Naive B cell (primary cell): ENCODE results near the gene FAM32A. TPM values are rescaled to one million over a fixed set of nuclear protein-coding genes. Genes with fewer than 3 reads are reported as not detected.

Source experiments
- ATAC-seq, 2 donors: fragments of 150-1000 bp; cut with Tn5 transposase; 2 replicates each; pipeline ENCODE4 v1.10.0; 2021; ENCODE audit warnings: low read depth in 2 of 2, mild to moderate bottlenecking in 2 of 2, moderate library complexity in 2 of 2
- DNase-seq: peaks from one replicate; pipeline ENCODE4 v3.0.0; 2022
- H3K27ac Mint-ChIP-seq, 6 donors: one replicate each; pipeline ENCODE4 v1.8.0; 2020 to 2022; ENCODE audit warnings: mild to moderate bottlenecking in 6 of 6, mixed read lengths in 6 of 6, moderate library complexity in 5 of 6, inconsistent platforms in 2 of 6
- H3K27me3 Mint-ChIP-seq, 3 donors: one replicate each; pipeline ENCODE4 v1.8.0; 2021 to 2022; ENCODE audit warnings: mixed read lengths in 3 of 3, mild to moderate bottlenecking in 1 of 3
- H3K36me3 Mint-ChIP-seq, 2 donors: one replicate each; pipeline ENCODE4 v1.8.0; 2020 to 2022; ENCODE audit warnings: mixed read lengths in 2 of 2, inconsistent platforms in 1 of 2, mild to moderate bottlenecking in 1 of 2
- H3K4me1 Mint-ChIP-seq, 3 donors: one replicate each; pipeline ENCODE4 v1.8.0; 2020 to 2022; ENCODE audit warnings: mixed read lengths in 3 of 3, inconsistent platforms in 1 of 3, mild to moderate bottlenecking in 1 of 3, moderate library complexity in 1 of 3
- H3K4me3 Mint-ChIP-seq, 8 donors: one replicate each; pipeline ENCODE4 v1.8.0; 2020 to 2022; ENCODE audit warnings: mild to moderate bottlenecking in 8 of 8, mixed read lengths in 8 of 8, moderate library complexity in 8 of 8, inconsistent platforms in 2 of 8
- H3K9me3 Mint-ChIP-seq, 7 donors: one replicate each; pipeline ENCODE4 v1.8.0; 2020 to 2022; ENCODE audit warnings: mixed read lengths in 7 of 7, mild to moderate bottlenecking in 5 of 7, inconsistent platforms in 2 of 7, moderate library complexity in 1 of 7
- polyA plus RNA-seq, 6 donors: library from polyadenylated mRNA; unstranded; fragments of 300-500 nt; fragmentation: Illumina TruSeq; gene quantifications; one replicate each; pipeline ENCODE4 v1.2.3, GENCODE V29; 2021; ENCODE audit warnings: low read depth in 6 of 6

The FAM32A gene
- polyA plus RNA-seq = 100 to 1,000 TPM; 123 to 235 (median 155) TPM

GRCh38 chr19:16185123-16185767, at the start of gene FAM32A:
FAM32A (plus strand) TSS chr19:16185410; CDS start chr19:16185443, 33 bp downstream.
- no peaks in the 10 kb centered on the region for H3K9me3 Mint-ChIP-seq
- peak; percentile 91 for ATAC-seq

GRCh38 chr19:16135430-16136127, 49.6 kb upstream of the FAM32A start:
- H3K4me1 Mint-ChIP-seq = peaks cover 17 to 54% (median 40%) of the 10 kb centered on the region in 3 donors
- no peak for ATAC-seq

More at GRCh38 chr19:16185123-16185767, at the start of gene FAM32A:
- DNase-seq = peak; percentile 98
- no peaks in the 10 kb centered on the region for H3K27me3 Mint-ChIP-seq
- H3K4me1 Mint-ChIP-seq = peaks cover 27 to 55% (median 45%) of the 10 kb centered on the region in 3 donors
- peaks cover 6 to 9% of the 10 kb centered on the region in 2 donors for H3K36me3 Mint-ChIP-seq
- peak within 1 kb of the TSS; percentile 99 to 100 (median 100) for H3K4me3 Mint-ChIP-seq
- peak within 1 kb of the TSS; percentile 95 to 99 (median 98) for H3K27ac Mint-ChIP-seq

GRCh38 chr19:16136185-16136999, 48.8 kb upstream of the FAM32A start:
- Mint-ChIP-seq H3K4me3 (no peak overlapping the region), H3K9me3 (peaks cover 0 to 6% (median 1%) of the 10 kb centered on the region in 7 donors), H3K27ac (peak overlapping the region in 2 of 6 donors; percentile 8 to 21), H3K27me3 (no peaks in the 10 kb centered on the region), H3K4me1 (peaks cover 25 to 58% (median 44%) of the 10 kb centered on the region in 3 donors), H3K36me3 (peaks cover 13 to 24% of the 10 kb centered on the region in 2 donors)
- DNase-seq (no peak), ATAC-seq (no peak)

More at GRCh38 chr19:16135430-16136127, 49.6 kb upstream of the FAM32A start:
- H3K27me3 Mint-ChIP-seq = no peaks in the 10 kb centered on the region
- H3K36me3 Mint-ChIP-seq = peaks cover 17 to 31% of the 10 kb centered on the region in 2 donors
- no peak for DNase-seq
- H3K9me3 Mint-ChIP-seq = peaks cover 0 to 11% (median 0%) of the 10 kb centered on the region in 7 donors
- H3K27ac Mint-ChIP-seq = peak overlapping the region in 5 of 6 donors; percentile 8 to 91 (median 23)
- H3K4me3 Mint-ChIP-seq = peak overlapping the region in 2 of 8 donors; percentile 70 to 81

GRCh38 chr19:16139752-16140151, 45.5 kb upstream of the FAM32A start:
- H3K4me3 Mint-ChIP-seq = peak overlapping the region in 6 of 8 donors; percentile 33 to 79 (median 58)
- DNase-seq (no peak), ATAC-seq (no peak)
- H3K9me3 Mint-ChIP-seq = peaks cover 0 to 6% (median 3%) of the 10 kb centered on the region in 7 donors
- peaks cover 49 to 75% (median 49%) of the 10 kb centered on the region in 3 donors for H3K4me1 Mint-ChIP-seq
- peaks cover 4 to 7% of the 10 kb centered on the region in 2 donors for H3K36me3 Mint-ChIP-seq
- peak overlapping the region; percentile 83 to 99 (median 88) for H3K27ac Mint-ChIP-seq
- H3K27me3 Mint-ChIP-seq = no peaks in the 10 kb centered on the region

- Mint-ChIP-seq H3K4me3 (peak overlapping the region; percentile 17 to 78 (median 60)), H3K9me3 (peaks cover 0 to 6% (median 3%) of the 10 kb centered on the region in 7 donors), H3K36me3 (peaks cover 4 to 7% of the 10 kb centered on the region in 2 donors), H3K4me1 (peaks cover 47 to 81% (median 56%) of the 10 kb centered on the region in 3 donors), H3K27ac (peak overlapping the region; percentile 86 to 99 (median 94)), H3K27me3 (no peaks in the 10 kb centered on the region)
- DNase-seq = peak; percentile 78
- ATAC-seq = peak; percentile 60 to 63
These were observed 44.2 kb upstream of the FAM32A start for GRCh38 chr19:16141043-16141442.

GRCh38 chr19:16142032-16142580, 43.1 kb upstream of the FAM32A start:
- peaks cover 4 to 7% of the 10 kb centered on the region in 2 donors for H3K36me3 Mint-ChIP-seq
- peaks cover 44 to 85% (median 55%) of the 10 kb centered on the region in 3 donors for H3K4me1 Mint-ChIP-seq
- peak overlapping the region; percentile 90 to 100 (median 99) for H3K27ac Mint-ChIP-seq
- ATAC-seq (no peak), DNase-seq (no peak)
- peaks cover 0 to 6% (median 3%) of the 10 kb centered on the region in 7 donors for H3K9me3 Mint-ChIP-seq
- peak overlapping the region in 6 of 8 donors; percentile 19 to 63 (median 51) for H3K4me3 Mint-ChIP-seq
- no peaks in the 10 kb centered on the region for H3K27me3 Mint-ChIP-seq

GRCh38 chr19:16143399-16144215, 41.6 kb upstream of the FAM32A start, which contains the start of gene HSH2D:
HSH2D (plus strand) TSS chr19:16143685; CDS start chr19:16148751, 5,066 bp downstream.
- H3K4me1 Mint-ChIP-seq = peaks cover 41 to 94% (median 57%) of the 10 kb centered on the region in 3 donors
- DNase-seq (peak; percentile 91), ATAC-seq (peak; percentile 81 to 83)
- no peaks in the 10 kb centered on the region for H3K27me3 Mint-ChIP-seq
- peak within 1 kb of the TSS; percentile 99 to 100 (median 99) for H3K27ac Mint-ChIP-seq
- peaks cover 0 to 6% (median 3%) of the 10 kb centered on the region in 7 donors for H3K9me3 Mint-ChIP-seq
- peak within 1 kb of the TSS; percentile 95 to 100 (median 98) for H3K4me3 Mint-ChIP-seq
- peaks cover 4 to 7% of the 10 kb centered on the region in 2 donors for H3K36me3 Mint-ChIP-seq

GRCh38 chr19:16144216-16144581, 41.0 kb upstream of the FAM32A start:
- H3K9me3 Mint-ChIP-seq = peaks cover 0 to 6% (median 3%) of the 10 kb centered on the region in 7 donors
- H3K27ac Mint-ChIP-seq = peak overlapping the region; percentile 99 to 100 (median 99)
- ATAC-seq (no peak), DNase-seq (no peak)
- H3K4me1 Mint-ChIP-seq = peaks cover 45 to 94% (median 63%) of the 10 kb centered on the region in 3 donors
- no peaks in the 10 kb centered on the region for H3K27me3 Mint-ChIP-seq
- peak overlapping the region; percentile 95 to 100 (median 98) for H3K4me3 Mint-ChIP-seq
- peaks cover 4 to 7% of the 10 kb centered on the region in 2 donors for H3K36me3 Mint-ChIP-seq

- Mint-ChIP-seq H3K27ac (peak overlapping the region; percentile 51 to 99 (median 84)), H3K9me3 (peaks cover 0 to 6% (median 3%) of the 10 kb centered on the region in 7 donors), H3K27me3 (no peaks in the 10 kb centered on the region), H3K36me3 (peaks cover 4 to 7% of the 10 kb centered on the region in 2 donors), H3K4me3 (peak overlapping the region; percentile 75 to 100 (median 98)), H3K4me1 (peaks cover 37 to 90% (median 58%) of the 10 kb centered on the region in 3 donors)
- DNase-seq = no peak
- no peak for ATAC-seq
These were observed 39.1 kb upstream of the FAM32A start for GRCh38 chr19:16146112-16146511.

- Mint-ChIP-seq H3K9me3 (no peaks in the 10 kb centered on the region), H3K36me3 (peaks cover 0 to under 1% of the 10 kb centered on the region in 2 donors), H3K4me3 (peak overlapping the region; percentile 38 to 90 (median 80)), H3K4me1 (peaks cover 24 to 71% (median 49%) of the 10 kb centered on the region in 3 donors), H3K27me3 (no peaks in the 10 kb centered on the region), H3K27ac (peak overlapping the region; percentile 93 to 99 (median 94))
- no peak for DNase-seq
- ATAC-seq = no peak
These were observed 36.6 kb upstream of the FAM32A start for GRCh38 chr19:16148443-16149229.
